CD4-positive, alpha-beta T cell (primary cell): ENCODE measurements around the gene WDR27. TPM values are rescaled to one million over a fixed set of nuclear protein-coding genes. Genes with fewer than 3 reads are reported as not detected.

Source experiments
- ATAC-seq: fragments of 200-7000 bp; cut with Tn5 transposase; one replicate; pipeline ENCODE4 v1.10.0; 2022; ENCODE audit warnings: mild to moderate bottlenecking; ENCODE audit not compliant: poor library complexity
- CTCF ChIA-PET: fragments of 350-600 bp; sonication (Branson Sonifier 250); formaldehyde crosslinking; loops from one replicate; lab custom pipeline; 2021; ENCODE audit warnings: antibody characterized with exemption, inconsistent platforms; lab: Charles Lee
- POLR2A ChIA-PET: fragments of 350-600 bp; sonication (Branson Sonifier 250); formaldehyde crosslinking; loops from one replicate; lab custom pipeline; 2021; ENCODE audit warnings: antibody characterized with exemption, inconsistent platforms; lab: Charles Lee
- DNase-seq, 14 experiments: peaks; one replicate each; pipeline ENCODE4 v3.0.0-alpha.2; 2013 to 2020; ENCODE audit warnings: mixed read lengths in 2 of 14
- H3K27ac ChIP-seq, 2 donors: one replicate each; pipeline versions ENCODE4 v1.5.1 to v1.7.0; 2013; ENCODE audit warnings: low read length in 2 of 2, low read depth in 1 of 2, mild to moderate bottlenecking in 1 of 2
- H3K27me3 ChIP-seq, 2 experiments: 1 replicate in 1 of 2; 2 replicates in 1 of 2; pipeline versions ENCODE4 v1.6.1 to v1.7.0; 2013; ENCODE audit warnings: low read length in 2 of 2, control low read depth in 1 of 2, mild to moderate bottlenecking in 1 of 2, moderate library complexity in 1 of 2; ENCODE audit not compliant: insufficient read depth in 2 of 2, control insufficient read depth in 1 of 2
- H3K36me3 ChIP-seq: one replicate; pipeline ENCODE4 v1.6.1; 2013; ENCODE audit warnings: low read length, control low read depth; ENCODE audit not compliant: insufficient read depth
- H3K4me1 ChIP-seq: one replicate; pipeline ENCODE4 v1.6.1; 2013; ENCODE audit warnings: low read length, control low read depth; ENCODE audit not compliant: insufficient read depth
- H3K4me3 ChIP-seq: one replicate; pipeline ENCODE4 v1.5.1; 2013; ENCODE audit warnings: mild to moderate bottlenecking, low read length, moderate library complexity
- H3K9me3 ChIP-seq, 2 experiments: 1 replicate in 1 of 2; 2 replicates in 1 of 2; pipeline versions ENCODE4 v1.6.1 to v1.7.0; 2013; ENCODE audit warnings: low read length in 2 of 2, mild to moderate bottlenecking in 2 of 2, control low read depth in 1 of 2, moderate library complexity in 1 of 2; ENCODE audit not compliant: control insufficient read depth in 1 of 2, insufficient read depth in 1 of 2
- H3K27ac Mint-ChIP-seq: one replicate; pipeline ENCODE4 v1.8.0; 2020; ENCODE audit warnings: mixed read lengths
- H3K27me3 Mint-ChIP-seq: one replicate; pipeline ENCODE4 v1.8.0; 2021; ENCODE audit warnings: mixed read lengths
- H3K36me3 Mint-ChIP-seq: one replicate; pipeline ENCODE4 v1.8.0; 2021; ENCODE audit warnings: low read depth, mixed read lengths
- H3K4me1 Mint-ChIP-seq: one replicate; pipeline ENCODE4 v1.8.0; 2021; ENCODE audit warnings: low read depth, mixed read lengths
- H3K4me3 Mint-ChIP-seq: one replicate; pipeline ENCODE4 v1.8.0; 2020; ENCODE audit warnings: mild to moderate bottlenecking, mixed read lengths
- H3K9me3 Mint-ChIP-seq: one replicate; pipeline ENCODE4 v1.8.0; 2020; ENCODE audit warnings: mixed read lengths
- intact Hi-C, 2 experiments: fragments of 100-400 bp; cut with DNase I in 1 of 2; cut with micrococcal nuclease in 1 of 2; formaldehyde crosslinking; loops; one replicate each; pipeline versions ENCODE4 v1.15.1 to v1.9.0; 2023 to 2025; cut with DNase I, micrococcal nuclease
- total RNA-seq, 174 experiments: library from RNA in 2 of 174; stranded (reverse) in 2 of 174; gene quantifications; one replicate each; pipeline ENCODE4 v1.2.3 and lab custom pipeline; 2021 to 2026
- TF ChIP-seq, protein P1 (sequence below): fragments of 200-600 bp; IDR thresholded peaks from one replicate; pipeline ENCODE4 v1.8.0; 2022; ENCODE audit warnings: antibody characterized with exemption, mild to moderate bottlenecking

Gene WDR27
- total RNA-seq, 2 experiments from 2014 or later = 22.0 to 23.5 TPM

DNA sequence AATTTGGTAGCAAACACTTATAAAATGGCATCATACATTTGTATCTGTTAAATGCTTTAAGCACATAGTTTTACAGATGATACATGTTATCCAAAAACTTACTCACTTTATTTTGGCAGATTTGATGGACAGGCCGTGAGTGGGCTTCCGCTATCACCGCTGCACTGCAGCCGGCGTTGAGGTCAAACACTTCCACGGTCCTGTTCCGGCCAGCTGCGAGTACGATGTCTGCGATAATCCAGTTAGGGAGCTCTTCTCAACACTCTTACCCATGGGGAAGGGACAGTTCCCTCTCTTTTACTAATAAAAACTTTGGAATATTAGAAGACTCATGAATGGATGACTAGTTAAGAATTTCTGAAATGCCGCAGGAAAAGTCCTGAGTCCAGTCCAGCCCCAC lies 69.0 kb downstream of the WDR27 start:
- Mint-ChIP-seq H3K4me1 (no peaks in the 10 kb centered on the region), H3K27me3 (no peaks in the 10 kb centered on the region)
- H3K27me3 ChIP-seq = no peaks in the 10 kb centered on the region

GRCh38 chr6:169629256-169629655 lies 72.6 kb downstream of the WDR27 start:
- no peaks in the 10 kb centered on the region for H3K4me1 Mint-ChIP-seq
- Histone ChIP-seq H3K4me3 (no peak overlapping the region), H3K27ac (no peak overlapping the region), H3K27me3 (no peaks in the 10 kb centered on the region), H3K9me3 (no peaks in the 10 kb centered on the region), H3K36me3 (peaks cover 4% of the 10 kb centered on the region), H3K4me1 (no peaks in the 10 kb centered on the region)
- no peak for ATAC-seq
- intact Hi-C loops = no loop called here
- no peak for DNase-seq
- H3K36me3 Mint-ChIP-seq = peaks cover 42% of the 10 kb centered on the region
- H3K9me3 Mint-ChIP-seq = no peaks in the 10 kb centered on the region
- H3K27me3 Mint-ChIP-seq = no peaks in the 10 kb centered on the region
- TF ChIP-seq, protein P1, sequence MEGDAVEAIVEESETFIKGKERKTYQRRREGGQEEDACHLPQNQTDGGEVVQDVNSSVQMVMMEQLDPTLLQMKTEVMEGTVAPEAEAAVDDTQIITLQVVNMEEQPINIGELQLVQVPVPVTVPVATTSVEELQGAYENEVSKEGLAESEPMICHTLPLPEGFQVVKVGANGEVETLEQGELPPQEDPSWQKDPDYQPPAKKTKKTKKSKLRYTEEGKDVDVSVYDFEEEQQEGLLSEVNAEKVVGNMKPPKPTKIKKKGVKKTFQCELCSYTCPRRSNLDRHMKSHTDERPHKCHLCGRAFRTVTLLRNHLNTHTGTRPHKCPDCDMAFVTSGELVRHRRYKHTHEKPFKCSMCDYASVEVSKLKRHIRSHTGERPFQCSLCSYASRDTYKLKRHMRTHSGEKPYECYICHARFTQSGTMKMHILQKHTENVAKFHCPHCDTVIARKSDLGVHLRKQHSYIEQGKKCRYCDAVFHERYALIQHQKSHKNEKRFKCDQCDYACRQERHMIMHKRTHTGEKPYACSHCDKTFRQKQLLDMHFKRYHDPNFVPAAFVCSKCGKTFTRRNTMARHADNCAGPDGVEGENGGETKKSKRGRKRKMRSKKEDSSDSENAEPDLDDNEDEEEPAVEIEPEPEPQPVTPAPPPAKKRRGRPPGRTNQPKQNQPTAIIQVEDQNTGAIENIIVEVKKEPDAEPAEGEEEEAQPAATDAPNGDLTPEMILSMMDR = no peak
- H3K4me3 Mint-ChIP-seq = no peak overlapping the region
- H3K27ac Mint-ChIP-seq = no peak overlapping the region
- POLR2A ChIA-PET = no interaction called here
- CTCF ChIA-PET = no interaction called here

More for the DNA sequence above, 69.0 kb downstream of the WDR27 start:
- TF ChIP-seq, protein P1 = no peak
- H3K27ac ChIP-seq = no peak overlapping the region
- peaks cover 9% of the 10 kb centered on the region for H3K36me3 ChIP-seq
- Mint-ChIP-seq H3K9me3 (no peaks in the 10 kb centered on the region), H3K27ac (no peak overlapping the region), H3K4me3 (no peak overlapping the region), H3K36me3 (peaks cover 52% of the 10 kb centered on the region)
- no peaks in the 10 kb centered on the region for H3K4me1 ChIP-seq
- no peak for ATAC-seq
- ChIA-PET CTCF (no interaction called here), POLR2A (no interaction called here)
- no peak overlapping the region for H3K4me3 ChIP-seq
- DNase-seq = no peak
- intact Hi-C loops = no loop called here
- no peaks in the 10 kb centered on the region for H3K9me3 ChIP-seq

- Mint-ChIP-seq H3K9me3 (no peaks in the 10 kb centered on the region), H3K27ac (no peak overlapping the region), H3K36me3 (peaks cover 30% of the 10 kb centered on the region), H3K4me1 (no peaks in the 10 kb centered on the region), H3K4me3 (no peak overlapping the region), H3K27me3 (no peaks in the 10 kb centered on the region)
- H3K4me3 ChIP-seq = no peak overlapping the region
- POLR2A ChIA-PET = no interaction called here
- ATAC-seq (no peak), DNase-seq (no peak)
- TF ChIP-seq, protein P1 = no peak
- H3K9me3 ChIP-seq = peaks cover 0 to 4% of the 10 kb centered on the region in 2 experiments
- H3K4me1 ChIP-seq = no peaks in the 10 kb centered on the region
- H3K36me3 ChIP-seq = no peaks in the 10 kb centered on the region
- intact Hi-C loops = no loop called here
- CTCF ChIA-PET = no interaction called here
- H3K27me3 ChIP-seq = no peaks in the 10 kb centered on the region
- no peak overlapping the region for H3K27ac ChIP-seq
These were observed 73.9 kb downstream of the WDR27 start for GRCh38 chr6:169627736-169628607.
